A673 (cell line): ENCODE data around the gene NCOR2. TPM values are rescaled to one million over a fixed set of nuclear protein-coding genes. Genes with fewer than 3 reads are reported as not detected.

Experiments
- BruUV-seq: library from RNA; stranded (reverse); fragments of 400-500 nt; replicated peaks from 2 replicates; lab custom pipeline; 2021; lab: Mats Ljungman, UMichigan
- CTCF ChIA-PET: fragments of 300-600 bp; sonication (Branson Sonifier 250); formaldehyde crosslinking; loops from one replicate; lab custom pipeline; 2022; ENCODE audit warnings: antibody characterized with exemption; lab: Charles Lee
- POLR2A ChIA-PET: fragments of 300-600 bp; sonication (Branson Sonifier 250); formaldehyde crosslinking; loops from one replicate; lab custom pipeline; 2022; ENCODE audit warnings: antibody characterized with exemption; ENCODE audit not compliant: low non-redundant PET; lab: Charles Lee
- DNase-seq: peaks from one replicate; pipeline ENCODE4 v3.0.0-alpha.2; 2015; ENCODE audit warnings: low spot score
- H3K27ac ChIP-seq: fragments of 200-600 bp; sonication (generic); 2 replicates; pipeline ENCODE4 v1.5.1; 2016; ENCODE audit warnings: mixed run types, low read depth, mild to moderate bottlenecking, mixed read lengths, antibody characterized with exemption, low read length; ENCODE audit not compliant: poor library complexity, severe bottlenecking
- H3K27me3 ChIP-seq: fragments of 200-600 bp; sonication (generic); replicated peaks from 2 replicates; pipeline ENCODE4 v1.6.1; 2017; ENCODE audit warnings: mixed run types, low read depth, mild to moderate bottlenecking, mixed read lengths, antibody characterized with exemption, low read length; ENCODE audit not compliant: insufficient read depth, poor library complexity
- H3K36me3 ChIP-seq: fragments of 200-600 bp; sonication (generic); 2 replicates; pipeline ENCODE4 v1.6.1; 2016; ENCODE audit warnings: mixed run types, mild to moderate bottlenecking, mixed read lengths, antibody characterized with exemption, low read length; ENCODE audit not compliant: insufficient read depth, poor library complexity, severe bottlenecking
- H3K4me1 ChIP-seq: fragments of 200-600 bp; sonication (generic); 2 replicates; pipeline ENCODE4 v1.6.1; 2017; ENCODE audit warnings: mixed run types, mild to moderate bottlenecking, mixed read lengths, antibody characterized with exemption, low read length; ENCODE audit not compliant: insufficient read depth, poor library complexity, severe bottlenecking
- H3K4me3 ChIP-seq: fragments of 200-600 bp; sonication (generic); 2 replicates; pipeline ENCODE4 v1.5.1; 2016; ENCODE audit warnings: low read depth, mixed run types, mild to moderate bottlenecking, mixed read lengths, low read length; ENCODE audit not compliant: poor library complexity, severe bottlenecking
- H3K9me3 ChIP-seq: fragments of 200-600 bp; sonication (generic); 2 replicates; pipeline ENCODE4 v1.6.1; 2016; ENCODE audit warnings: mixed run types, low read depth, mild to moderate bottlenecking, mixed read lengths, antibody characterized with exemption, low read length; ENCODE audit not compliant: poor library complexity, severe bottlenecking
- EZH2 ChIP-seq: fragments of 200-600 bp; sonication (generic); IDR thresholded peaks from 2 replicates; pipeline ENCODE4 v1.6.1; 2017; ENCODE audit warnings: borderline replicate concordance, low read depth, mild to moderate bottlenecking, mixed read lengths, antibody characterized with exemption, low read length; ENCODE audit not compliant: poor library complexity, severe bottlenecking
- intact Hi-C: fragments of 100-400 bp; cut with micrococcal nuclease; formaldehyde crosslinking; loops from one replicate; pipeline ENCODE4 v1.10.0; 2022; ENCODE audit not compliant: unreplicated experiment
- total RNA-seq: library from RNA; stranded (reverse); gene quantifications from 2 replicates; pipeline ENCODE4 v1.2.3, GENCODE V29; 2021
- TF ChIP-seq, protein P1 (sequence below): fragments of 300-800, 200-600 bp; sonication (generic); conservative IDR thresholded peaks from 2 replicates; pipeline ENCODE4 v1.5.1; 2017; ENCODE audit warnings: low read depth, mild to moderate bottlenecking, antibody characterized with exemption, low read length, moderate library complexity, mixed read lengths

NCOR2 gene
- total RNA-seq, 1 experiment from 2014 or later, result 227 TPM

DNA sequence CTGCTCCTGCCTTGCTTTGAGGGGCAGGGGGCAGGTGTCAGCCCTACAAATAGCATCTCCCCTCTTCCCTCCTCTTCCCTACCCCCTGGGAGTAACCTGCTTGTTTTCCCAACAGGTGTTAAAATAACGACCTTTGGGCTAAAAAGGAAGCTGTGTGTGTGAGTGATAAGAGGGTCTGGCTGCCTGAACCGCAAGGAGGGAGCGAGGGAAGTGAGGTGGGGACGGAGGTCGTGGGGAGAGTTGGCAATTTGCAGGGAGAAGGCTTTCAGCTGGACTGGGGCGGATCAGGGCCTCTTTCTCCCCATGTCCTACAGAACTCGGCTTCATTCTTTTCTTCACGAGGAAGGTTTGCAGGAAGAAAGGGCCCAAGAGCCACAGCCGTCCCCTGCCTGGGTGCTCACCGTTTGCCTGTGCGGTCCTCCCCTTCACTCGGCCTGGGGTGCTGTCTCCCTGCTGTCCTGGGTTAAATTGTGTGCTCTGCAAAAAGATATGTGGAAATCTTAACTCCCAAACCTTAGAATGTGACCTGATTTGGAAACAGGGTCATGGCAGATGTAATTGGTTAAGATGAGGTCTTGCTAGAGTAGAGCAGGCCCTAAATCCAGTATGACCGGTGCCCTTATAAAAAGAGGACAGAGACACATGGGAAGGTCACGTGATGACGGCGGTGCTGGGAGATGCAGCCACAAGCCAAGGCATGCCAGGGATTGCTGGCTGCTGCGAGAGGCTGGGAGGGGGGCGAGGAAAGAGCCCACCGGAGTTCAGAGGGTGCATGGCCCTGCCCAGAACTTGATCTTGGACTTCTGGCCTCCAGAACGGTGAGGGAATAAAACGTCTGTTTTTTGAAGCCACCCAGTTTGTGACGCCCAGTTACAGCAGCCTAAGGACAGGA lies 38.7 kb upstream of the NCOR2 start:
- Histone ChIP-seq H3K4me3 (no peak overlapping the region), H3K4me1 (peaks cover 8% of the 10 kb centered on the region), H3K27ac (no peak overlapping the region), H3K27me3 (no peaks in the 10 kb centered on the region), H3K9me3 (no peaks in the 10 kb centered on the region), H3K36me3 (no peaks in the 10 kb centered on the region)
- TF ChIP-seq, protein P1, sequence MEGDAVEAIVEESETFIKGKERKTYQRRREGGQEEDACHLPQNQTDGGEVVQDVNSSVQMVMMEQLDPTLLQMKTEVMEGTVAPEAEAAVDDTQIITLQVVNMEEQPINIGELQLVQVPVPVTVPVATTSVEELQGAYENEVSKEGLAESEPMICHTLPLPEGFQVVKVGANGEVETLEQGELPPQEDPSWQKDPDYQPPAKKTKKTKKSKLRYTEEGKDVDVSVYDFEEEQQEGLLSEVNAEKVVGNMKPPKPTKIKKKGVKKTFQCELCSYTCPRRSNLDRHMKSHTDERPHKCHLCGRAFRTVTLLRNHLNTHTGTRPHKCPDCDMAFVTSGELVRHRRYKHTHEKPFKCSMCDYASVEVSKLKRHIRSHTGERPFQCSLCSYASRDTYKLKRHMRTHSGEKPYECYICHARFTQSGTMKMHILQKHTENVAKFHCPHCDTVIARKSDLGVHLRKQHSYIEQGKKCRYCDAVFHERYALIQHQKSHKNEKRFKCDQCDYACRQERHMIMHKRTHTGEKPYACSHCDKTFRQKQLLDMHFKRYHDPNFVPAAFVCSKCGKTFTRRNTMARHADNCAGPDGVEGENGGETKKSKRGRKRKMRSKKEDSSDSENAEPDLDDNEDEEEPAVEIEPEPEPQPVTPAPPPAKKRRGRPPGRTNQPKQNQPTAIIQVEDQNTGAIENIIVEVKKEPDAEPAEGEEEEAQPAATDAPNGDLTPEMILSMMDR, result no peak
- no peak for TF ChIP-seq EZH2
- ChIA-PET POLR2A (no interaction called here), CTCF (no interaction called here)
- intact Hi-C loops, result no loop called here
- BruUV-seq, result no TSS peak
- no peak for DNase-seq

DNA sequence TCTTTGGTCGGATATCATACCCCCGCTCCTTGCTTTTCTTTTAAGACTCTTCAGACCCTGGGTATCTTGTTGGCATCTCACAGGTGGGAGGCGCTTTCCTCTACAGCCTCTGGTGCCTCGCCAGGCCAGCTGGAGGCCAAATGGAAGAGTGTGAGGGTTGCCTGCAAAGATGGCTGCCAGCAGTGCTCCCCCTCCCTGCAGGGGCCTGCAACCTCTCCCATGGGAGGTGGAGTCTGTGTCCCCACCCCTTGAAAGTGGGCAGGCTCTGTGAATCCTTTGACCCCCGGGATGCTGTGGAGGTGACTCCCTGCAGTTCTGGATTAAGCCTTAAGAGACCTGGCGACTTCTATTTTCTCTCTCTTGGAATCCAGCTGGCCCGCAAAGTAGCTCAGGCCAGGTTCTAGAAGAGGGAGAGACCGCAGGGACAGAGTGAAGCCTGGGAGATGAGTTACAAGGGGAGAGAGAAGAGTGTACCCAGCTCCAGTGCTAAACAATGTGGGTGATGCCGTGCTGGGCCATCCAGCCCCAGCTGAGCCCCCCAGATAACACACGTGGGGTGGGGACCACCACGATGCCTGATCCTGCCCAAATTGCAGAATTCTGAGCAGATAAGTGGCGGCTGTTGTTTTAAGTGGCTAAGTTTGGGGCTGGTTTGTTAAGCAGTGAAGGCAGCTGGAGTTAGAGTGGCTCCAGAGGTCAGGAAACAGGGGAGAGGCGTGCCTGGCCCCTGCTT lies 37.9 kb upstream of the NCOR2 start:
- POLR2A ChIA-PET, result no interaction called here
- Histone ChIP-seq H3K4me3 (no peak overlapping the region), H3K9me3 (no peaks in the 10 kb centered on the region), H3K4me1 (peaks cover 8% of the 10 kb centered on the region), H3K27me3 (no peaks in the 10 kb centered on the region), H3K36me3 (no peaks in the 10 kb centered on the region), H3K27ac (no peak overlapping the region)
- no peak for DNase-seq
- intact Hi-C loops, result no loop called here
- no TSS peak for BruUV-seq
- TF ChIP-seq EZH2, result no peak
- TF ChIP-seq, protein P1, result no peak
- CTCF ChIA-PET, result no interaction called here

DNA sequence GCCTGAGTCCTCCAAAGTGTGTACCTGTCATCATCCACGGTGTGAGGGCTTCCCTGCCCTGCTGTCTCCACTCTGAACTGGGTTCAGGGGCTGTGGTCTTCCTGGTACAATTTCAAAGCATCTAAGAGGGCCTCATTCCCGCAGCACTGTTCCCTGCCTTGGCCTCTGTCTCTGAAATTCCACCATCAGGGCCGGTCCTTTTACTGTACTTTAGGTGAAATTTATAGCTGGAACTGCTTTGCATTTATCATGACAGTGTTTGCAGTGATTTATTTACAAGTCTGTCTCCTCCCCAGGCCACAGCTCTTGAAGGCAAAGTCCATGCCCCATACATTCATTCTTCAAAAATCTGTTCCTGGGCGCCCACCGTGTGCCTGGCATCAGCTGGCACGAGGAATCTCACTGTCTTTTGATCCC lies 36.9 kb upstream of the NCOR2 start:
- no TSS peak for BruUV-seq
- no peaks in the 10 kb centered on the region for H3K36me3 ChIP-seq
- H3K9me3 ChIP-seq, result no peaks in the 10 kb centered on the region
- H3K27me3 ChIP-seq, result no peaks in the 10 kb centered on the region
- H3K4me3 ChIP-seq, result no peak overlapping the region
- ChIA-PET POLR2A (no interaction called here), CTCF (interaction anchor here (0.6 kb wide), 1 partner anchor 303 kb away, joined by 3 read pairs; no protein-coding TSS in a partner anchor)
- no peak for DNase-seq
- H3K27ac ChIP-seq, result no peak overlapping the region
- intact Hi-C loops, result no loop called here
- peaks cover 8% of the 10 kb centered on the region for H3K4me1 ChIP-seq
- TF ChIP-seq EZH2, result no peak
- TF ChIP-seq, protein P1, result no peak
